ENCODE data around the gene CLP1. TPM values are rescaled to one million over a fixed set of nuclear protein-coding genes. Genes with fewer than 3 reads are reported as not detected.

Gene CLP1
- total RNA-seq, 3 donors from 2014 or later (not counting 1 experiment from before 2014, with no cell fraction given) = 18.5 to 23.1 (median 22.8) TPM

- peaks cover 28 to 38% of the 10 kb centered on the region in 2 donors for H3K4me1 Mint-ChIP-seq
- H3K27ac ChIP-seq (ENCODE audit: low read length) = no peak overlapping the region
- peak overlapping the region in 1 of 2 donors; percentile 87 for H3K27ac Mint-ChIP-seq
- H3K27me3 ChIP-seq (ENCODE audit: control insufficient read depth, insufficient read depth, low read length) = peaks cover 38% of the 10 kb centered on the region
- DNase-seq (no peak), ATAC-seq (no peak)
- no peak for TF ChIP-seq CTCF (IDR thresholded peaks at IDR 0.05)
- H3K4me3 Mint-ChIP-seq = no peak overlapping the region
- intact Hi-C loops (cut with micrococcal nuclease) = no loop called here
- H3K9me3 Mint-ChIP-seq = no peaks in the 10 kb centered on the region
- H3K27me3 Mint-ChIP-seq (ENCODE audit: low read depth in 2 of 2) = peaks cover 42 to 46% of the 10 kb centered on the region in 2 donors
- no peaks in the 10 kb centered on the region for H3K36me3 ChIP-seq (ENCODE audit: control insufficient read depth, insufficient read depth, low read length)
- no peaks in the 10 kb centered on the region for H3K36me3 Mint-ChIP-seq
- peaks cover 36% of the 10 kb centered on the region for H3K4me1 ChIP-seq (ENCODE audit: control insufficient read depth, insufficient read depth, low read length)
- no peak overlapping the region for H3K4me3 ChIP-seq (ENCODE audit: low read length)
- H3K9me3 ChIP-seq (ENCODE audit: control insufficient read depth, insufficient read depth, low read length) = no peaks in the 10 kb centered on the region
- WGBS (ENCODE audit: insufficient coverage) = 14% methylated on average over 10 of the region's 10 CpGs
These were observed 10.2 kb upstream of the CLP1 start for GRCh38 chr11:57647372-57647771.

GRCh38 chr11:57647960-57648800 is 9.4 kb upstream of the CLP1 start:
- peak overlapping the region; percentile 86 for H3K4me3 Mint-ChIP-seq
- DNase-seq = peak in 1 of 2 donors; percentile 26

GRCh38 chr11:57648801-57649735 is 8.5 kb upstream of the CLP1 start:
- Mint-ChIP-seq H3K9me3 (no peaks in the 10 kb centered on the region), H3K27ac (peak overlapping the region; percentile 78 to 87), H3K36me3 (no peaks in the 10 kb centered on the region), H3K4me3 (peak overlapping the region; percentile 86), H3K27me3 (ENCODE audit: low read depth in 2 of 2) (peaks cover 35 to 36% of the 10 kb centered on the region in 2 donors), H3K4me1 (peaks cover 35 to 43% of the 10 kb centered on the region in 2 donors)
- TF ChIP-seq CTCF (IDR thresholded peaks at IDR 0.05) = no peak
- Histone ChIP-seq H3K4me3 (ENCODE audit: low read length) (peak overlapping the region; percentile 21), H3K4me1 (ENCODE audit: control insufficient read depth, insufficient read depth, low read length) (peaks cover 36% of the 10 kb centered on the region), H3K9me3 (ENCODE audit: control insufficient read depth, insufficient read depth, low read length) (no peaks in the 10 kb centered on the region), H3K27ac (ENCODE audit: low read length) (no peak overlapping the region), H3K36me3 (ENCODE audit: control insufficient read depth, insufficient read depth, low read length) (no peaks in the 10 kb centered on the region), H3K27me3 (ENCODE audit: control insufficient read depth, insufficient read depth, low read length) (peaks cover 38% of the 10 kb centered on the region)
- DNase-seq (peak; percentile 51 to 59), ATAC-seq (peak; percentile 11 to 25 (median 20))
- intact Hi-C loops (cut with micrococcal nuclease) = loop anchor here (1.0 kb wide), 1 partner anchor 18 kb away; no protein-coding TSS in a partner anchor
- WGBS (ENCODE audit: insufficient coverage) = 8% methylated on average over 22 of the region's 23 CpGs

More at GRCh38 chr11:57647960-57648800, 9.4 kb upstream of the CLP1 start:
- intact Hi-C loops (cut with micrococcal nuclease) = no loop called here
- H3K4me1 ChIP-seq (ENCODE audit: control insufficient read depth, insufficient read depth, low read length) = peaks cover 36% of the 10 kb centered on the region
- H3K9me3 Mint-ChIP-seq = no peaks in the 10 kb centered on the region
- H3K27ac Mint-ChIP-seq = peak overlapping the region; percentile 78 to 87
- H3K36me3 ChIP-seq (ENCODE audit: control insufficient read depth, insufficient read depth, low read length) = no peaks in the 10 kb centered on the region
- peaks cover 38% of the 10 kb centered on the region for H3K27me3 ChIP-seq (ENCODE audit: control insufficient read depth, insufficient read depth, low read length)
- H3K9me3 ChIP-seq (ENCODE audit: control insufficient read depth, insufficient read depth, low read length) = no peaks in the 10 kb centered on the region
- ATAC-seq = no peak
- WGBS (ENCODE audit: insufficient coverage) = 22% methylated on average over 13 of the region's 13 CpGs
- H3K4me1 Mint-ChIP-seq = peaks cover 33 to 42% of the 10 kb centered on the region in 2 donors
- peaks cover 42 to 45% of the 10 kb centered on the region in 2 donors for H3K27me3 Mint-ChIP-seq (ENCODE audit: low read depth in 2 of 2)
- no peak overlapping the region for H3K4me3 ChIP-seq (ENCODE audit: low read length)
- H3K27ac ChIP-seq (ENCODE audit: low read length) = no peak overlapping the region
- H3K36me3 Mint-ChIP-seq = no peaks in the 10 kb centered on the region
- no peak for TF ChIP-seq CTCF (IDR thresholded peaks at IDR 0.05)
